ENCODE results near the gene ALDH1A3. TPM values are rescaled to one million over a fixed set of nuclear protein-coding genes. Genes with fewer than 3 reads are reported as not detected.

ALDH1A3 gene
- total RNA-seq, 1 experiment from 2014 or later, result 14.0 TPM

- H3K36me3 Mint-ChIP-seq, result no peaks in the 10 kb centered on the region
- TF ChIP-seq ZBTB21 (CRISPR knock-in tag; IDR thresholded peaks at IDR 0.05; ENCODE audit: borderline replicate concordance) (no peak), CTCF (IDR thresholded peaks at IDR 0.05) (peak; percentile 81)
Observed at GRCh38 chr15:100869151-100869999, 10.3 kb upstream of the ALDH1A3 start.

GRCh38 chr15:100873029-100873677, 6.5 kb upstream of the ALDH1A3 start:
- H3K36me3 Mint-ChIP-seq, result no peaks in the 10 kb centered on the region
- peak; percentile 83 for TF ChIP-seq CTCF (IDR thresholded peaks at IDR 0.05)
- no peak for TF ChIP-seq ZNF425 (CRISPR knock-in tag; conservative IDR thresholded peaks at IDR 0.05)
- TF ChIP-seq E2F5 (CRISPR knock-in tag; IDR thresholded peaks at IDR 0.05), result no peak
- TF ChIP-seq SP1 (CRISPR knock-in tag; conservative IDR thresholded peaks at IDR 0.05), result no peak
- no peak for TF ChIP-seq TP53 (CRISPR knock-in tag; IDR thresholded peaks at IDR 0.05)
- CTCF ChIA-PET, result interaction anchor here (0.5 to 2.8 kb wide), 53 partner anchors 9 to 1027 kb away, joined by 3 to 34 read pairs (median 5); partner anchors contain the start of genes ADAMTS17, ASB7, LINS1 and LRRK1
- peaks cover 17% of the 10 kb centered on the region for H3K4me1 Mint-ChIP-seq
- ATAC-seq, result peak; percentile 47
- peaks cover 5% of the 10 kb centered on the region; the same call in 1 of the 2 replicates for H3K9me3 Mint-ChIP-seq
- POLR2A ChIA-PET, result no interaction called here
- no peak overlapping the region for H3K4me3 Mint-ChIP-seq
- DNase-seq (ENCODE audit: low spot score), result peak; percentile 71
- H3K27ac Mint-ChIP-seq, result no peak overlapping the region
- H3K27me3 Mint-ChIP-seq (ENCODE audit: low read depth), result peaks cover 38% of the 10 kb centered on the region

More at GRCh38 chr15:100869151-100869999, 10.3 kb upstream of the ALDH1A3 start:
- ChIA-PET POLR2A (no interaction called here), CTCF (interaction anchor here (0.9 to 3.8 kb wide), 9 partner anchors 8 to 236 kb away, joined by 3 to 23 read pairs (median 3); no protein-coding TSS in a partner anchor)
- ATAC-seq (peak; percentile 74), DNase-seq (ENCODE audit: low spot score) (peak; percentile 83)
- H3K4me1 Mint-ChIP-seq, result no peaks in the 10 kb centered on the region
- no peak overlapping the region for H3K27ac Mint-ChIP-seq
- peaks cover 5% of the 10 kb centered on the region for H3K27me3 Mint-ChIP-seq (ENCODE audit: low read depth)
- no peak overlapping the region for H3K4me3 Mint-ChIP-seq
- peaks cover 5% of the 10 kb centered on the region; the same call in 1 of the 2 replicates for H3K9me3 Mint-ChIP-seq

GRCh38 chr15:100875495-100875894, 4.1 kb upstream of the ALDH1A3 start:
- ChIA-PET CTCF (interaction anchor here (1.9 kb wide), 1 partner anchor 133 kb away, joined by 5 read pairs; no protein-coding TSS in a partner anchor), POLR2A (no interaction called here)
- Mint-ChIP-seq H3K4me3 (no peak overlapping the region), H3K27me3 (ENCODE audit: low read depth) (peaks cover 46% of the 10 kb centered on the region), H3K4me1 (peaks cover 25% of the 10 kb centered on the region), H3K36me3 (no peaks in the 10 kb centered on the region), H3K27ac (no peak overlapping the region), H3K9me3 (no peaks in the 10 kb centered on the region)
- ATAC-seq (no peak), DNase-seq (ENCODE audit: low spot score) (no peak)
- TF ChIP-seq NR3C1 (CRISPR knock-in tag; conservative IDR thresholded peaks at IDR 0.05; ENCODE audit: low read depth) (no peak), IRF2 (CRISPR knock-in tag; IDR thresholded peaks at IDR 0.05; ENCODE audit: borderline replicate concordance, low read depth) (no peak), ESRRA (CRISPR knock-in tag; IDR thresholded peaks at IDR 0.05; ENCODE audit: borderline replicate concordance) (no peak), PRDM15 (CRISPR knock-in tag; IDR thresholded peaks at IDR 0.05) (no peak), GRHL2 (CRISPR knock-in tag; IDR thresholded peaks at IDR 0.05; ENCODE audit: insufficient replicate concordance, severe bottlenecking) (no peak)
